Panc1 (cell line): Measurements from ENCODE around the gene OSBPL5. TPM values are rescaled to one million over a fixed set of nuclear protein-coding genes. Genes with fewer than 3 reads are reported as not detected.

Experiments used
- ATAC-seq: fragments of 200-7000 bp; cut with Tn5 transposase; 2 replicates; pipeline ENCODE4 v1.9.1; 2020; ENCODE audit warnings: mild to moderate bottlenecking, moderate library complexity
- BruUV-seq: library from RNA; stranded (reverse); fragments of 400-500 nt; replicated peaks from 2 replicates; lab custom pipeline; 2021; lab: Mats Ljungman, UMichigan
- CTCF ChIA-PET: fragments of 300-600 bp; sonication (Branson Sonifier 250); formaldehyde crosslinking; loops from one replicate; lab custom pipeline; 2022; ENCODE audit warnings: antibody characterized with exemption; lab: Charles Lee
- POLR2A ChIA-PET: fragments of 300-600 bp; sonication (Branson Sonifier 250); formaldehyde crosslinking; loops from one replicate; lab custom pipeline; 2022; ENCODE audit warnings: antibody characterized with exemption; lab: Charles Lee
- DNase-seq: peaks from one replicate; pipeline ENCODE4 v3.0.0-alpha.2; 2010; ENCODE audit warnings: low read depth, low spot score
- H3K27ac ChIP-seq: 2 replicates; pipeline ENCODE4 v1.5.1; 2011; ENCODE audit warnings: mild to moderate bottlenecking, low read length, inconsistent platforms
- H3K27me3 ChIP-seq: fragments of 200-500 bp; sonication (Bioruptor generic); 2 replicates; pipeline ENCODE4 v1.6.0; 2014; ENCODE audit warnings: low read length, inconsistent platforms; ENCODE audit not compliant: control insufficient read depth, insufficient read depth
- H3K36me3 ChIP-seq: fragments of 200-500 bp; sonication (Bioruptor generic); 2 replicates; pipeline ENCODE4 v1.5.1; 2014; ENCODE audit warnings: inconsistent platforms, mild to moderate bottlenecking, low read length, moderate library complexity; ENCODE audit not compliant: control insufficient read depth, insufficient read depth
- H3K4me1 ChIP-seq: 2 replicates; pipeline ENCODE4 v1.5.1; 2011; ENCODE audit warnings: inconsistent platforms, mild to moderate bottlenecking, low read length, moderate library complexity; ENCODE audit not compliant: control insufficient read depth, insufficient read depth
- H3K4me3 ChIP-seq, 2 experiments: 2 replicates each; pipeline ENCODE4 v1.5.1; 2011 to 2012; ENCODE audit warnings: low read depth in 2 of 2, low read length in 2 of 2, mild to moderate bottlenecking in 2 of 2, inconsistent platforms in 1 of 2, moderate library complexity in 1 of 2
- H3K9me3 ChIP-seq: fragments of 200-500 bp; sonication (Bioruptor generic); 2 replicates; pipeline ENCODE4 v1.5.1; 2014; ENCODE audit warnings: low read depth, mild to moderate bottlenecking, inconsistent platforms, low read length, moderate library complexity; ENCODE audit not compliant: control insufficient read depth, insufficient read depth
- CTCF ChIP-seq: fragments of 450-650 bp; IDR thresholded peaks from 2 replicates; pipeline ENCODE4 v1.5.1; 2017; ENCODE audit warnings: mild to moderate bottlenecking
- POLR2AphosphoS5 ChIP-seq: IDR thresholded peaks from 2 replicates; pipeline ENCODE4 v1.6.1; 2012; ENCODE audit warnings: mild to moderate bottlenecking, low read depth, low read length, moderate library complexity
- REST ChIP-seq, 2 experiments: IDR thresholded peaks; 2 replicates each; pipeline ENCODE4 v1.6.1; 2011 to 2012; ENCODE audit warnings: low read depth in 2 of 2, control low read depth in 1 of 2, low read length in 1 of 2, mild to moderate bottlenecking in 1 of 2, moderate library complexity in 1 of 2; ENCODE audit not compliant: insufficient read depth in 1 of 2
- SIN3A ChIP-seq: IDR thresholded peaks from 2 replicates; pipeline ENCODE4 v1.6.1; 2012; ENCODE audit warnings: low read depth, mild to moderate bottlenecking, low read length, moderate library complexity, borderline replicate concordance; ENCODE audit not compliant: insufficient read depth
- TCF7L2 ChIP-seq: IDR thresholded peaks from 2 replicates; pipeline ENCODE4 v1.6.1; 2011; ENCODE audit warnings: mild to moderate bottlenecking, low read depth, low read length, inconsistent platforms
- in situ Hi-C: cut with HindIII; loops from 2 replicates; pipeline ENCODE4 v1.10.0; 2016; ENCODE audit warnings: low sequenced_read_pairs, low pct_unique_long_range_greater_than_20kb
- intact Hi-C: fragments of 100-400 bp; cut with micrococcal nuclease; formaldehyde crosslinking; loops from one replicate; pipeline ENCODE4 v1.10.0; 2022; ENCODE audit not compliant: unreplicated experiment
- total RNA-seq: library from RNA; stranded (reverse); gene quantifications from one replicate; pipeline ENCODE4 v1.2.1, GENCODE V29; 2021; ENCODE audit not compliant: unreplicated experiment

Gene OSBPL5
- total RNA-seq, 1 experiment from 2014 or later, result 20.2 TPM

GRCh38 chr11:3044915-3045314, 120.2 kb downstream of the OSBPL5 start:
- no peak overlapping the region for H3K27ac ChIP-seq
- H3K27me3 ChIP-seq, result no peaks in the 10 kb centered on the region
- no peak overlapping the region for H3K4me3 ChIP-seq
- no TSS peak for BruUV-seq
- intact Hi-C loops, result no loop called here
- no peaks in the 10 kb centered on the region for H3K9me3 ChIP-seq
- DNase-seq, result no peak
- ChIA-PET POLR2A (no interaction called here), CTCF (no interaction called here)
- H3K36me3 ChIP-seq, result peaks cover 21% of the 10 kb centered on the region
- TF ChIP-seq POLR2AphosphoS5 (no peak), CTCF (no peak), TCF7L2 (no peak), REST (IDR thresholded peaks at IDR 0.05; ENCODE audit: insufficient read depth in 1 of 2, low read depth in 2 of 2, low read length in 1 of 2) (no peak), SIN3A (no peak)
- ATAC-seq, result no peak
- peaks cover 25% of the 10 kb centered on the region for H3K4me1 ChIP-seq
- in situ Hi-C loops, result no loop called here

- ATAC-seq, result no peak
- Histone ChIP-seq H3K4me3 (no peak overlapping the region), H3K36me3 (peaks cover 29% of the 10 kb centered on the region), H3K9me3 (no peaks in the 10 kb centered on the region), H3K4me1 (peaks cover 16% of the 10 kb centered on the region), H3K27me3 (no peaks in the 10 kb centered on the region), H3K27ac (no peak overlapping the region)
- no peak for DNase-seq
- in situ Hi-C loops, result no loop called here
- CTCF ChIA-PET, result no interaction called here
- POLR2A ChIA-PET, result no interaction called here
- no TSS peak for BruUV-seq
- intact Hi-C loops, result no loop called here
- TF ChIP-seq POLR2AphosphoS5 (no peak), CTCF (no peak), REST (IDR thresholded peaks at IDR 0.05; ENCODE audit: insufficient read depth in 1 of 2, low read depth in 2 of 2, low read length in 1 of 2) (no peak), SIN3A (no peak), TCF7L2 (no peak)
Measured at GRCh38 chr11:3044004-3044403, 121.1 kb downstream of the OSBPL5 start.
